Endothelial cell of umbilical vein (primary cell): Measurements from ENCODE around the gene USP12. TPM values are rescaled to one million over a fixed set of nuclear protein-coding genes. Genes with fewer than 3 reads are reported as not detected.

ENCODE experiments used
- BruUV-seq: library from RNA; stranded (reverse); fragments of 400-500 nt; replicated peaks from 2 replicates; lab custom pipeline; 2021; lab: Mats Ljungman, UMichigan
- CTCF ChIA-PET: fragments of 300-600, 350-600 bp; sonication (Branson Sonifier 250); formaldehyde crosslinking; loops from one replicate; lab custom pipeline; 2021; ENCODE audit warnings: antibody characterized with exemption, inconsistent platforms; lab: Charles Lee
- POLR2A ChIA-PET: fragments of 300-600, 350-600 bp; sonication (Branson Sonifier 250); formaldehyde crosslinking; loops from one replicate; lab custom pipeline; 2021; ENCODE audit warnings: antibody characterized with exemption, inconsistent platforms; lab: Charles Lee
- DNase-seq: peaks from one replicate; pipeline ENCODE4 v3.0.0-alpha.2; 2011; ENCODE audit warnings: low read depth, low spot score
- FAIRE-seq: peaks from 2 replicates; lab custom pipeline; 2011; peaks lifted over from hg19 to GRCh38; lab: Jason Lieb, UNC
- H2AFZ ChIP-seq: 2 replicates; pipeline ENCODE4 v1.6.0; 2012; ENCODE audit warnings: low read depth, low read length, control low read depth, inconsistent platforms
- H3K27ac ChIP-seq: 2 replicates; pipeline ENCODE4 v1.5.1; 2011; ENCODE audit warnings: low read depth, mild to moderate bottlenecking, control low read depth, low read length, moderate library complexity; ENCODE audit not compliant: insufficient read depth
- H3K27me3 ChIP-seq, 2 experiments: 2 replicates each; pipeline versions ENCODE4 v1.6.0 to v1.6.1; 2011; ENCODE audit warnings: low read length in 2 of 2, mixed read lengths in 1 of 2; ENCODE audit not compliant: control insufficient read depth in 2 of 2, insufficient read depth in 2 of 2
- H3K36me3 ChIP-seq, 2 experiments: 2 replicates in 1 of 2; 3 replicates in 1 of 2; pipeline ENCODE4 v1.5.1; 2011; ENCODE audit warnings: low read length in 2 of 2, mild to moderate bottlenecking in 1 of 2, moderate library complexity in 1 of 2; ENCODE audit not compliant: control insufficient read depth in 2 of 2, insufficient read depth in 2 of 2; ENCODE audit errors: extremely low read depth in 1 of 2
- H3K4me1 ChIP-seq: 3 replicates; pipeline ENCODE4 v1.5.1; 2011; ENCODE audit warnings: mild to moderate bottlenecking, low read length; ENCODE audit not compliant: control insufficient read depth, insufficient read depth; ENCODE audit errors: extremely low read depth
- H3K4me2 ChIP-seq: 2 replicates; pipeline ENCODE4 v1.6.1; 2011; ENCODE audit warnings: low read length, control low read depth, mixed read lengths; ENCODE audit not compliant: insufficient read depth
- H3K4me3 ChIP-seq, 3 experiments: fragments of 200-600 bp in 1 of 3; sonication (generic), shearing (Covaris generic) in 1 of 3; replicated peaks in 1 of 3; 2 replicates each; pipeline ENCODE4 v1.5.1; 2011 to 2016; ENCODE audit warnings: control low read depth in 3 of 3, low read length in 3 of 3, mild to moderate bottlenecking in 2 of 3, inconsistent platforms in 1 of 3, low read depth in 1 of 3, moderate library complexity in 1 of 3; ENCODE audit not compliant: insufficient read depth in 1 of 3
- H3K79me2 ChIP-seq: 2 replicates; pipeline ENCODE4 v1.6.0; 2012; ENCODE audit warnings: low read length, inconsistent platforms; ENCODE audit not compliant: control insufficient read depth, insufficient read depth
- H3K9ac ChIP-seq: replicated peaks from 2 replicates; pipeline ENCODE3; 2011; ENCODE audit warnings: low read length, control low read depth; ENCODE audit not compliant: insufficient read depth; ENCODE audit errors: extremely low read depth
- H3K9me1 ChIP-seq: replicated peaks from 3 replicates; pipeline ENCODE4 v1.6.0; 2011; ENCODE audit warnings: mild to moderate bottlenecking, low read length; ENCODE audit not compliant: control insufficient read depth, insufficient read depth; ENCODE audit errors: extremely low read depth
- H3K9me3 ChIP-seq: replicated peaks from 2 replicates; pipeline ENCODE4 v1.5.1; 2012; ENCODE audit warnings: low read length, inconsistent platforms; ENCODE audit not compliant: control insufficient read depth, insufficient read depth
- H4K20me1 ChIP-seq: replicated peaks from 2 replicates; pipeline ENCODE3; 2011; ENCODE audit warnings: mild to moderate bottlenecking, low read length; ENCODE audit not compliant: control insufficient read depth, insufficient read depth; ENCODE audit errors: extremely low read depth
- EZH2 ChIP-seq: IDR thresholded peaks from 2 replicates; pipeline ENCODE4 v1.6.1; 2012; ENCODE audit warnings: borderline replicate concordance, low read depth, mild to moderate bottlenecking, moderate library complexity, low read length, inconsistent platforms; ENCODE audit not compliant: severe bottlenecking
- FOS ChIP-seq: IDR thresholded peaks from 2 replicates; pipeline ENCODE4 v1.6.1; 2011; ENCODE audit warnings: mild to moderate bottlenecking, low read length, moderate library complexity, borderline replicate concordance; ENCODE audit not compliant: insufficient read depth
- GATA2 ChIP-seq: IDR thresholded peaks from 2 replicates; pipeline ENCODE4 v1.7.0; 2011; ENCODE audit warnings: low read depth, mild to moderate bottlenecking, moderate library complexity, mixed read lengths, low read length; ENCODE audit not compliant: insufficient read length, insufficient read depth
- JUN ChIP-seq: IDR thresholded peaks from 2 replicates; pipeline ENCODE4 v1.6.1; 2011; ENCODE audit warnings: borderline replicate concordance, low read depth; ENCODE audit not compliant: insufficient read length, insufficient read depth
- MYC ChIP-seq: IDR thresholded peaks from one replicate; pipeline ENCODE4 v1.6.1; 2011; ENCODE audit warnings: mild to moderate bottlenecking, low read depth, low read length
- POLR2A ChIP-seq: IDR thresholded peaks from 2 replicates; pipeline ENCODE4 v1.6.1; 2012; ENCODE audit warnings: low read depth, mild to moderate bottlenecking, control low read depth, low read length
- POLR2AphosphoS5 ChIP-seq: IDR thresholded peaks from 2 replicates; pipeline ENCODE4 v1.6.1; 2012; ENCODE audit warnings: low read depth, mild to moderate bottlenecking, control low read depth, low read length, moderate library complexity; ENCODE audit not compliant: insufficient read depth
- dilution Hi-C: fragments of 300-500 bp; cut with MboI; formaldehyde crosslinking; loops from one replicate; pipeline ENCODE4 v1.15.0; 2019; ENCODE audit warnings: low sequenced_read_pairs; ENCODE audit not compliant: extremely low pct_ligation_motif_present
- intact Hi-C: fragments of 100-400 bp; cut with micrococcal nuclease; formaldehyde crosslinking; loops from one replicate; pipeline ENCODE4 v1.10.0; 2022
- polyA plus RNA-seq, 4 experiments: library from polyadenylated mRNA; depleted of rRNA in 3 of 4; stranded (reverse) in 3 of 4; unstranded in 1 of 4; fragments of >200 nt; gene quantifications; 2 replicates each; pipeline versions ENCODE4 v1.2.1 to v1.2.3, GENCODE V29; 2011 to 2012; ENCODE audit warnings: missing spikeins in 1 of 4
- total RNA-seq: library from RNA; stranded (reverse); gene quantifications from 2 replicates; pipeline ENCODE4 v1.2.3, GENCODE V29; 2021
- TF ChIP-seq, protein P1 (sequence below): IDR thresholded peaks from 2 replicates; pipeline ENCODE4 v1.6.1; 2011; ENCODE audit not compliant: insufficient read depth, insufficient read length
- TF ChIP-seq, protein P2 (sequence below), 2 donors: IDR thresholded peaks; 1 replicate in 1 of 2; 2 replicates in 1 of 2; pipeline ENCODE4 v1.5.1; 2011; ENCODE audit warnings: low read length in 2 of 2, mild to moderate bottlenecking in 2 of 2, moderate library complexity in 2 of 2, control low read depth in 1 of 2, inconsistent platforms in 1 of 2, low read depth in 1 of 2; ENCODE audit not compliant: insufficient read depth in 1 of 2; ENCODE audit errors: extremely low read depth in 1 of 2

The USP12 gene
- total and polyA plus RNA-seq, 2 donors (not counting 3 experiments of a cell fraction or from before 2014, with no cell fraction given) = 6.2 to 33.4 TPM

DNA sequence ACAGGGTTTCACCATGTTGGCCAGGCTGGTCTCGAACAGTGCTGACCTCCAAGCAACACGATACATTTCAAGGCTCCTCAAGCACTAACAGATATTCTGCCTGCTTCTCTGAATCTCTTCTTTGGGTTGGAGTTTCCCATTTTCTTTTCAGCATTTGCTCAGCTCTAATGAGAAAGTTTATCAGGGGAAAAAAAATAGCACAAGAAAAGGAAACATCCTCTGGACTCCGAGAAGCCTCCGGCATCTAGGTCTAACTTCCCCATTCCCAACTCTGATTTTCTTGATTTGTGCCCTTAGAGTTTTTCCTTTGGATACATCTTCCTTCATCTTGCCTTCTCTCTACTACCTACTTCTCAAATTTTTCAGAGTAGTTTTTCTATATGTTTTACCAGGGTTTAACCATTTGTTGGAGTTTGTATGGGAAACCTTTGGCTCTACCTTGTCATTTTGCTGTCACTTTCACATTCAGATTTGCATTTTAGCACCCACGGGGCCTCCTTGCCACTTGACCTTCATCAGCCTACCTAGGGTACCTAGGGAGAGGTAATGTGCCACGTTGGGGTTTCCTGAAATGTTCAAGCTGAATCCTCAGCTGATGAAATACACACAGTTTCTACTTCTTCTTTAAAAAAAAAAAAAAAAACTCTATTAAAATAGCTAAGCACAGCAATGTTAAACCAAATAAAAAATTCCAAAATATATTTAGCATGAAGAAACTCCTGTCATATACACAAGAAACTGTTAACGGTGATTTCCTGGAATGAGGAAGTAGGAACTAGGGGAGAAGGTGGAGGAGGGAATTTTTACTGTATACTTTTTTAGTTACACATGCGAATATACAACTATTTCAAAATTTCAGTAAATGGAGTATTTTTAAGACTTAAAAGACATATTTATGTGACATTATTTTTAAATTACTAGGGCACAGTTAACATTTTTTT lies 5.1 kb upstream of the USP12 start:
- dilution Hi-C loops = no loop called here

More for the DNA sequence above, 5.1 kb upstream of the USP12 start:
- POLR2A ChIA-PET = no interaction called here
- no peaks in the 10 kb centered on the region for H3K27me3 ChIP-seq
- H3K9ac ChIP-seq = no peak overlapping the region
- no peaks in the 10 kb centered on the region for H3K9me1 ChIP-seq
- CTCF ChIA-PET = interaction anchor here (0.6 kb wide), 1 partner anchor 27 kb away, joined by 3 read pairs; no protein-coding TSS in a partner anchor
- H3K4me3 ChIP-seq = no peak overlapping the region
- no peak for FAIRE-seq
- intact Hi-C loops = no loop called here
- no peaks in the 10 kb centered on the region for H4K20me1 ChIP-seq
- no peak overlapping the region for H3K27ac ChIP-seq
- peaks cover 10% of the 10 kb centered on the region for H3K4me1 ChIP-seq
- H3K79me2 ChIP-seq = no peaks in the 10 kb centered on the region
- no TSS peak for BruUV-seq
- no peak for DNase-seq
- H2AFZ ChIP-seq = no peak overlapping the region
- H3K4me2 ChIP-seq = no peak overlapping the region
- TF ChIP-seq EZH2 = no peak
- no peak for TF ChIP-seq JUN
- TF ChIP-seq FOS = no peak
- no peak for TF ChIP-seq GATA2
- TF ChIP-seq, protein P1, sequence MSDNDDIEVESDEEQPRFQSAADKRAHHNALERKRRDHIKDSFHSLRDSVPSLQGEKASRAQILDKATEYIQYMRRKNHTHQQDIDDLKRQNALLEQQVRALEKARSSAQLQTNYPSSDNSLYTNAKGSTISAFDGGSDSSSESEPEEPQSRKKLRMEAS = no peak
- TF ChIP-seq, protein P2, sequence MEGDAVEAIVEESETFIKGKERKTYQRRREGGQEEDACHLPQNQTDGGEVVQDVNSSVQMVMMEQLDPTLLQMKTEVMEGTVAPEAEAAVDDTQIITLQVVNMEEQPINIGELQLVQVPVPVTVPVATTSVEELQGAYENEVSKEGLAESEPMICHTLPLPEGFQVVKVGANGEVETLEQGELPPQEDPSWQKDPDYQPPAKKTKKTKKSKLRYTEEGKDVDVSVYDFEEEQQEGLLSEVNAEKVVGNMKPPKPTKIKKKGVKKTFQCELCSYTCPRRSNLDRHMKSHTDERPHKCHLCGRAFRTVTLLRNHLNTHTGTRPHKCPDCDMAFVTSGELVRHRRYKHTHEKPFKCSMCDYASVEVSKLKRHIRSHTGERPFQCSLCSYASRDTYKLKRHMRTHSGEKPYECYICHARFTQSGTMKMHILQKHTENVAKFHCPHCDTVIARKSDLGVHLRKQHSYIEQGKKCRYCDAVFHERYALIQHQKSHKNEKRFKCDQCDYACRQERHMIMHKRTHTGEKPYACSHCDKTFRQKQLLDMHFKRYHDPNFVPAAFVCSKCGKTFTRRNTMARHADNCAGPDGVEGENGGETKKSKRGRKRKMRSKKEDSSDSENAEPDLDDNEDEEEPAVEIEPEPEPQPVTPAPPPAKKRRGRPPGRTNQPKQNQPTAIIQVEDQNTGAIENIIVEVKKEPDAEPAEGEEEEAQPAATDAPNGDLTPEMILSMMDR (IDR thresholded peaks at IDR 0.05; ENCODE audit: extremely low read depth in 1 of 2, insufficient read depth in 1 of 2, low read depth in 1 of 2, low read length in 2 of 2) = no peak
- no peak for TF ChIP-seq POLR2A
- TF ChIP-seq POLR2AphosphoS5 = no peak
- no peak for TF ChIP-seq MYC
- no peaks in the 10 kb centered on the region for H3K9me3 ChIP-seq
- no peaks in the 10 kb centered on the region for H3K36me3 ChIP-seq
